ENCODE results near the gene CD22. TPM values are rescaled to one million over a fixed set of nuclear protein-coding genes. Genes with fewer than 3 reads are reported as not detected.

Gene CD22
- total and polyA plus RNA-seq, 5 donors = 0.20 to 0.80 (median 0.67) TPM

GRCh38 chr19:35315883-35316282 is 13.1 kb upstream of the CD22 start:
- WGBS = 72% methylated on average over 9 of the region's 9 CpGs
- Histone ChIP-seq H3K27me3 (ENCODE audit: control insufficient read depth, insufficient read depth) (no peaks in the 10 kb centered on the region), H3K4me1 (ENCODE audit: control insufficient read depth, insufficient read depth, low read length) (peaks cover 3% of the 10 kb centered on the region), H3K27ac (ENCODE audit: low read length) (no peak overlapping the region), H3K4me3 (ENCODE audit: low read length) (no peak overlapping the region), H3K9me3 (ENCODE audit: control insufficient read depth, low read length) (no peaks in the 10 kb centered on the region)
- intact Hi-C loops (cut with DNase I) = no loop called here
- peak in 1 of 3 donors; percentile 27 for DNase-seq
- ATAC-seq = no peak

- 87% methylated on average over 9 of the region's 9 CpGs for WGBS
- no peak for ATAC-seq
These were observed 12.4 kb upstream of the CD22 start for GRCh38 chr19:35316560-35316959.

GRCh38 chr19:35317464-35318043 is 11.4 kb upstream of the CD22 start:
- Histone ChIP-seq H3K4me3 (ENCODE audit: low read length) (no peak overlapping the region), H3K4me1 (ENCODE audit: control insufficient read depth, insufficient read depth, low read length) (peaks cover 3% of the 10 kb centered on the region), H3K27ac (ENCODE audit: low read length) (no peak overlapping the region), H3K27me3 (ENCODE audit: control insufficient read depth, insufficient read depth) (no peaks in the 10 kb centered on the region), H3K9me3 (ENCODE audit: control insufficient read depth, low read length) (no peaks in the 10 kb centered on the region)
- DNase-seq = peak in 1 of 3 donors; percentile 28
- 77% methylated on average over 7 of the region's 7 CpGs for WGBS
- ATAC-seq = no peak
- intact Hi-C loops (cut with DNase I) = no loop called here

More at GRCh38 chr19:35316560-35316959, 12.4 kb upstream of the CD22 start:
- no peaks in the 10 kb centered on the region for H3K9me3 ChIP-seq (ENCODE audit: control insufficient read depth, low read length)
- H3K4me3 ChIP-seq (ENCODE audit: low read length) = no peak overlapping the region
- intact Hi-C loops (cut with DNase I) = no loop called here
- H3K27ac ChIP-seq (ENCODE audit: low read length) = no peak overlapping the region
- H3K4me1 ChIP-seq (ENCODE audit: control insufficient read depth, insufficient read depth, low read length) = peaks cover 3% of the 10 kb centered on the region
- no peaks in the 10 kb centered on the region for H3K27me3 ChIP-seq (ENCODE audit: control insufficient read depth, insufficient read depth)
- peak in 1 of 3 donors; percentile 4 for DNase-seq

GRCh38 chr19:35318679-35319448 is 10.1 kb upstream of the CD22 start:
- intact Hi-C loops (cut with DNase I) = no loop called here
- H3K4me1 ChIP-seq (ENCODE audit: control insufficient read depth, insufficient read depth, low read length) = peaks cover 3% of the 10 kb centered on the region
- H3K27ac ChIP-seq (ENCODE audit: low read length) = no peak overlapping the region
- DNase-seq (peak; percentile 72 to 78 (median 72)), ATAC-seq (peak; percentile 71 to 91)
- 48% methylated on average over 16 of the region's 16 CpGs for WGBS
- no peak overlapping the region for H3K4me3 ChIP-seq (ENCODE audit: low read length)
- H3K27me3 ChIP-seq (ENCODE audit: control insufficient read depth, insufficient read depth) = no peaks in the 10 kb centered on the region
- H3K9me3 ChIP-seq (ENCODE audit: control insufficient read depth, low read length) = no peaks in the 10 kb centered on the region

- Histone ChIP-seq H3K9me3 (ENCODE audit: control insufficient read depth, low read length) (no peaks in the 10 kb centered on the region), H3K27ac (ENCODE audit: low read length) (no peak overlapping the region), H3K4me3 (ENCODE audit: low read length) (no peak overlapping the region), H3K27me3 (ENCODE audit: control insufficient read depth, insufficient read depth) (no peaks in the 10 kb centered on the region), H3K4me1 (ENCODE audit: control insufficient read depth, insufficient read depth, low read length) (peaks cover 3% of the 10 kb centered on the region)
- peak in 1 of 3 donors; percentile 35 for DNase-seq
- 36% methylated on average over 12 of the region's 12 CpGs for WGBS
- ATAC-seq = peak in 1 of 2 donors; percentile 25
- intact Hi-C loops (cut with DNase I) = no loop called here
These were observed 8.8 kb upstream of the CD22 start for GRCh38 chr19:35320065-35320713.

GRCh38 chr19:35321291-35321690 is 7.7 kb upstream of the CD22 start:
- intact Hi-C loops (cut with DNase I) = no loop called here
- 92% methylated on average over 2 of the region's 2 CpGs for WGBS

GRCh38 chr19:35322014-35322413 is 7.0 kb upstream of the CD22 start:
- ATAC-seq (no peak), DNase-seq (peak in 1 of 3 donors; percentile 11)
- no peaks in the 10 kb centered on the region for H3K9me3 ChIP-seq (ENCODE audit: control insufficient read depth, low read length)
- intact Hi-C loops (cut with DNase I) = no loop called here
- H3K4me1 ChIP-seq (ENCODE audit: control insufficient read depth, insufficient read depth, low read length) = peaks cover 3% of the 10 kb centered on the region
- 94% methylated on average over 9 of the region's 9 CpGs for WGBS
- H3K27ac ChIP-seq (ENCODE audit: low read length) = no peak overlapping the region
- H3K4me3 ChIP-seq (ENCODE audit: low read length) = no peak overlapping the region
- H3K27me3 ChIP-seq (ENCODE audit: control insufficient read depth, insufficient read depth) = no peaks in the 10 kb centered on the region

More at GRCh38 chr19:35321291-35321690, 7.7 kb upstream of the CD22 start:
- H3K9me3 ChIP-seq (ENCODE audit: control insufficient read depth, low read length) = no peaks in the 10 kb centered on the region
- DNase-seq (no peak), ATAC-seq (no peak)
- H3K4me1 ChIP-seq (ENCODE audit: control insufficient read depth, insufficient read depth, low read length) = peaks cover 3% of the 10 kb centered on the region
- no peak overlapping the region for H3K27ac ChIP-seq (ENCODE audit: low read length)
- no peak overlapping the region for H3K4me3 ChIP-seq (ENCODE audit: low read length)
- H3K27me3 ChIP-seq (ENCODE audit: control insufficient read depth, insufficient read depth) = no peaks in the 10 kb centered on the region

- Histone ChIP-seq H3K9me3 (ENCODE audit: control insufficient read depth, low read length) (no peaks in the 10 kb centered on the region), H3K4me3 (ENCODE audit: low read length) (no peak overlapping the region), H3K27ac (ENCODE audit: low read length) (no peak overlapping the region), H3K4me1 (ENCODE audit: control insufficient read depth, insufficient read depth, low read length) (no peaks in the 10 kb centered on the region), H3K27me3 (ENCODE audit: control insufficient read depth, insufficient read depth) (no peaks in the 10 kb centered on the region)
- 67% methylated on average over 4 of the region's 4 CpGs for WGBS
- ATAC-seq = no peak
- DNase-seq = no peak
- intact Hi-C loops (cut with DNase I) = no loop called here
These were observed 1.3 kb upstream of the CD22 start for GRCh38 chr19:35327642-35328041.

- Histone ChIP-seq H3K4me3 (ENCODE audit: low read length) (no peak overlapping the region), H3K4me1 (ENCODE audit: control insufficient read depth, insufficient read depth, low read length) (no peaks in the 10 kb centered on the region), H3K27ac (ENCODE audit: low read length) (no peak overlapping the region), H3K9me3 (ENCODE audit: control insufficient read depth, low read length) (no peaks in the 10 kb centered on the region), H3K27me3 (ENCODE audit: control insufficient read depth, insufficient read depth) (no peaks in the 10 kb centered on the region)
- intact Hi-C loops (cut with DNase I) = no loop called here
- ATAC-seq (peak in 1 of 2 donors; percentile 16), DNase-seq (peak in 1 of 3 donors; percentile 23)
- 84% methylated on average over 4 of the region's 4 CpGs for WGBS
These were observed 336 bp downstream of the CD22 start for GRCh38 chr19:35329323-35329722.

GRCh38 chr19:35330475-35330874 is 1.5 kb downstream of the CD22 start:
- H3K27me3 ChIP-seq (ENCODE audit: control insufficient read depth, insufficient read depth) = no peaks in the 10 kb centered on the region
- 53% methylated on average over 7 of the region's 7 CpGs for WGBS
- H3K4me3 ChIP-seq (ENCODE audit: low read length) = no peak overlapping the region
- ATAC-seq (no peak), DNase-seq (peak in 2 of 3 donors; percentile 2 to 17)
- H3K9me3 ChIP-seq (ENCODE audit: control insufficient read depth, low read length) = no peaks in the 10 kb centered on the region
- intact Hi-C loops (cut with DNase I) = no loop called here
- H3K27ac ChIP-seq (ENCODE audit: low read length) = no peak overlapping the region
- no peaks in the 10 kb centered on the region for H3K4me1 ChIP-seq (ENCODE audit: control insufficient read depth, insufficient read depth, low read length)

All from right cardiac atrium (tissue), 5 donors.